Hepatocyte (in vitro differentiated cells): ENCODE results near the gene CAPN8.

ENCODE experiments used
- CTCF ChIP-seq: fragments of 200-600 bp; sonication (generic); IDR thresholded peaks from 2 replicates; pipeline ENCODE4 v1.5.1; 2016; ENCODE audit warnings: antibody characterized with exemption, mild to moderate bottlenecking; ENCODE audit not compliant: poor library complexity
- EZH2 ChIP-seq: fragments of 200-600 bp; sonication (generic); IDR thresholded peaks from 2 replicates; pipeline ENCODE4 v1.6.1; 2016; ENCODE audit warnings: antibody characterized with exemption, mild to moderate bottlenecking, borderline replicate concordance
- EZH2phosphoT487 ChIP-seq: fragments of 200-600 bp; sonication (generic); IDR thresholded peaks from one replicate; pipeline ENCODE4 v1.6.1; 2018; ENCODE audit warnings: antibody characterized with exemption, mild to moderate bottlenecking, low read depth, moderate library complexity; ENCODE audit not compliant: unreplicated experiment, severe bottlenecking

DNA sequence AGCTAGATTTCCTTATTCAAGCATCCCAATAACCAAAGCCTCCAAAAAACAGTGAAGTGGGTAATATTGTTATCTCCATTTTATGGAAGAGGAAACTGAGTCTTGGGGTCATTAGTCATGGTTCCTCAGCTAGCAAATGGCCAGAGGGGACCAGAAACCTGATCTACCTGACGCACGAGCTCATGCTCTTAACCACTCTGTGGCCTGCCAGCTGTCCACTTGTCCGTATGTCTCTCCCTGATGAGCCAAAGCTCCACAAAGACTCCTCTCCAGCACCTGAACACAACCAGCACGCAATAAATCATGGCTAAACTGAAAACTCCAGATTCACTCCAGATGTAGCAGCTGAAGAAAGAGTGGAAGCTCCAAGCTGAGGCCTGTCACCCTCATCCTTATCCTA lies 5.8 kb downstream of the CAPN8 start:
- TF ChIP-seq CTCF (no peak), EZH2 (no peak), EZH2phosphoT487 (no peak)
